Sigmoid colon (tissue), 7 donors: Measurements from ENCODE around the gene BTBD9. TPM values are rescaled to one million over a fixed set of nuclear protein-coding genes. Genes with fewer than 3 reads are reported as not detected.

Experiments used
- DNase-seq: peaks from one replicate; pipeline ENCODE4 v3.0.0-alpha.2; 2019
- H3K27ac ChIP-seq, 4 donors: fragments of 200-600 bp; sonication (generic); one replicate each; pipeline ENCODE4 v1.5.1; 2016 to 2019; ENCODE audit warnings: mild to moderate bottlenecking in 1 of 4
- H3K27me3 ChIP-seq, 3 donors: fragments of 200-600 bp; sonication (generic); one replicate each; pipeline ENCODE4 v1.5.1; 2019; ENCODE audit warnings: mild to moderate bottlenecking in 1 of 3
- H3K36me3 ChIP-seq, 4 donors: fragments of 200-600 bp; sonication (generic); one replicate each; pipeline ENCODE4 v1.5.1; 2016 to 2019
- H3K4me1 ChIP-seq, 4 donors: fragments of 200-600 bp; sonication (generic); one replicate each; pipeline ENCODE4 v1.5.1; 2017 to 2019
- H3K4me3 ChIP-seq, 4 donors: fragments of 200-600 bp; sonication (generic); one replicate each; pipeline ENCODE4 v1.5.1; 2017 to 2019; ENCODE audit warnings: mild to moderate bottlenecking in 2 of 4, moderate library complexity in 1 of 4
- H3K9me3 ChIP-seq, 4 donors: fragments of 200-600 bp in 3 of 4; sonication (generic) in 3 of 4; one replicate each; pipeline versions ENCODE4 v1.5.1 to v1.6.1; 2013 to 2019
- EP300 ChIP-seq, 4 donors: sonication (generic); formaldehyde crosslinking; IDR thresholded peaks; one replicate each; pipeline ENCODE4 v1.6.1; 2017; ENCODE audit warnings: antibody characterized with exemption in 4 of 4
- POLR2A ChIP-seq, 2 donors: fragments of 450-650 bp; IDR thresholded peaks; one replicate each; pipeline ENCODE4 v1.6.1; 2016; ENCODE audit warnings: antibody characterized with exemption in 2 of 2, mild to moderate bottlenecking in 2 of 2, moderate library complexity in 2 of 2
- POLR2AphosphoS5 ChIP-seq, 4 donors: sonication (generic); formaldehyde crosslinking; IDR thresholded peaks; one replicate each; pipeline ENCODE4 v1.6.1; 2017; ENCODE audit warnings: antibody characterized with exemption in 4 of 4
- WGBS, 2 donors: extraction: QIAGEN DNeasy Blood & Tissue Kit; methylation state at CpG; one replicate each; pipeline ENCODE4 v1.1.7; 2013; 5-methylcytosine and 5-hydroxymethylcytosine counted together
- intact Hi-C: fragments of 100-400 bp; cut with DNase I; formaldehyde crosslinking; loops from one replicate; pipeline ENCODE4 v1.15.1; 2023
- polyA plus RNA-seq, 3 donors: library from polyadenylated mRNA; stranded (reverse); fragments of 200-250 nt; gene quantifications; one replicate each; pipeline ENCODE4 v1.2.3, GENCODE V29; 2013
- total RNA-seq, 4 donors: library from RNA; depleted of rRNA; stranded (reverse); fragments of >200 nt; gene quantifications; one replicate each; pipeline ENCODE4 v1.1.0, GENCODE V29; 2016
- TF ChIP-seq, protein P1 (sequence below), 4 experiments: fragments of 450-650 bp in 3 of 4; fragments of 200-600 bp in 1 of 4; IDR thresholded peaks; one replicate each; pipeline ENCODE4 v1.5.1; 2016 to 2019; ENCODE audit warnings: antibody characterized with exemption in 4 of 4, mild to moderate bottlenecking in 3 of 4, moderate library complexity in 2 of 4
- donor health status: healthy with polysubstance abuse.
- donor health status: Bipolar disorder and iron deficiency.
- donor health status: healthy.

The BTBD9 gene
- total and polyA plus RNA-seq, 7 donors, result 3.6 to 20.8 (median 10.5) TPM

DNA sequence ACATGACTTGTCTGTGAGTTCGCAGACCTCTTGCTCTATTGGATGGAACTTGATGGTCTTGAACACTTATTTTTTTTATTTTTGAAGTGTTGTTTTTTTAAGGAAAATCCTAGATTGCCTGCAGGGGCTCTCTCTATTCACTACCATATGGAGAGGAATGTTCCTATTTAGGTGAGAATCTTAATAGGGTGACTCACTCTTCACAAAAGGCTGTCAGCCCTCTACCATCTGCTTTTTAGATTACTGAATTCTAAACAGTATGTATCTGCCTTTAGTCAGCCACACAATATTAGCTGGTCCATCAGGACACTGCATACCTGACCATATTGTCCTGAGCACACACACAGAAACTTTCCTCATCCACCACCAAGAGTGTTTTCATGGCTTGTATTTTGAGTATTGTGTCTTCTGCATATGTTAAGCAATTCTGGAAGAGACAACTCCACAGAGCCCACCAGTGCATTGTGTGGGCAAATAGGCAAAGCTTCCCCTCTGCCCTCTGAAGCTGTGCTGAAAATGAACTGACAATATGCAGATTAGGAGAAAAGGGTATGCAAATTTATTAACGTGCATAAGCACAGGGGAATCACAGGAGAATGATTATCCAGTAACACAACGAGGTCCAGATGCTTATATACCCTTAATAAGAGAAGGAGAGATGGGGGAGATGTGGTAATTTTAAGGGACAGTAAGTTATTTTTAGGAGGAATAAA lies 6.6 kb upstream of the BTBD9 start:
- H3K4me1 ChIP-seq, result peaks cover 0 to 3% (median 0%) of the 10 kb centered on the region in 4 donors
- DNase-seq, result no peak
- H3K9me3 ChIP-seq, result no peaks in the 10 kb centered on the region
- H3K36me3 ChIP-seq, result no peaks in the 10 kb centered on the region
- intact Hi-C loops, result no loop called here
- 86% methylated on average over 3 of the region's 3 CpGs for WGBS, 2 donors
- H3K4me3 ChIP-seq, result no peak overlapping the region
- TF ChIP-seq, protein P1, sequence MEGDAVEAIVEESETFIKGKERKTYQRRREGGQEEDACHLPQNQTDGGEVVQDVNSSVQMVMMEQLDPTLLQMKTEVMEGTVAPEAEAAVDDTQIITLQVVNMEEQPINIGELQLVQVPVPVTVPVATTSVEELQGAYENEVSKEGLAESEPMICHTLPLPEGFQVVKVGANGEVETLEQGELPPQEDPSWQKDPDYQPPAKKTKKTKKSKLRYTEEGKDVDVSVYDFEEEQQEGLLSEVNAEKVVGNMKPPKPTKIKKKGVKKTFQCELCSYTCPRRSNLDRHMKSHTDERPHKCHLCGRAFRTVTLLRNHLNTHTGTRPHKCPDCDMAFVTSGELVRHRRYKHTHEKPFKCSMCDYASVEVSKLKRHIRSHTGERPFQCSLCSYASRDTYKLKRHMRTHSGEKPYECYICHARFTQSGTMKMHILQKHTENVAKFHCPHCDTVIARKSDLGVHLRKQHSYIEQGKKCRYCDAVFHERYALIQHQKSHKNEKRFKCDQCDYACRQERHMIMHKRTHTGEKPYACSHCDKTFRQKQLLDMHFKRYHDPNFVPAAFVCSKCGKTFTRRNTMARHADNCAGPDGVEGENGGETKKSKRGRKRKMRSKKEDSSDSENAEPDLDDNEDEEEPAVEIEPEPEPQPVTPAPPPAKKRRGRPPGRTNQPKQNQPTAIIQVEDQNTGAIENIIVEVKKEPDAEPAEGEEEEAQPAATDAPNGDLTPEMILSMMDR (IDR thresholded peaks at IDR 0.05), result no peak
- TF ChIP-seq POLR2A (IDR thresholded peaks at IDR 0.05), result no peak
- TF ChIP-seq EP300 (IDR thresholded peaks at IDR 0.05), result no peak
- no peak for TF ChIP-seq POLR2AphosphoS5 (IDR thresholded peaks at IDR 0.05)
- H3K27me3 ChIP-seq, result no peaks in the 10 kb centered on the region
- no peak overlapping the region for H3K27ac ChIP-seq

DNA sequence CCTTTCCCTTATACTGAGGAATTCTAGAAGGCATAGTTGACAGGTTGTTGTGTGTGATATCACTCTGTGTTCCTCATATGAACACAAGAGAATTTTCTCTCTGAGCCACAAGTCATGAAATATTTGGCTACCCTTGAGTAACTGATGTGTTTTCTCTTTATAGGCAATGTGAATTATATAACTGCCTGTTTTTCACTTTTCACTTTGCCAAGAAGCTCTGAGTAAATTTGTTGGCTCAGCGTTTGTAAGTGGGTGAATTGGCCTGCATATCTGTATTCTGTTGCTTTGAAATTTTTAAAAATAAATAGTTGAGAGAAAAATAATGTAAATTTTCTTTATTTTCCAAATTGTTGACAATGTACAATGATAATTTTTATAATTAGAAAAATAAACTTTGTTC lies 5.2 kb upstream of the BTBD9 start:
- no peak for DNase-seq
- intact Hi-C loops, result loop anchor here (5.0 kb wide), 1 partner anchor 57 kb away; the partner anchor contains the start of gene GLO1
- no peaks in the 10 kb centered on the region for H3K36me3 ChIP-seq
- H3K27ac ChIP-seq, result no peak overlapping the region
- 67 to 80% methylated on average over 1 of the region's 1 CpG for WGBS, 2 donors
- no peaks in the 10 kb centered on the region for H3K9me3 ChIP-seq
- no peak overlapping the region for H3K4me3 ChIP-seq
- TF ChIP-seq, protein P1 (IDR thresholded peaks at IDR 0.05), result no peak
- TF ChIP-seq EP300 (IDR thresholded peaks at IDR 0.05) (no peak), POLR2A (IDR thresholded peaks at IDR 0.05) (no peak), POLR2AphosphoS5 (IDR thresholded peaks at IDR 0.05) (no peak)
- H3K27me3 ChIP-seq, result no peaks in the 10 kb centered on the region
- peaks cover 0 to 13% (median 9%) of the 10 kb centered on the region in 4 donors for H3K4me1 ChIP-seq

DNA sequence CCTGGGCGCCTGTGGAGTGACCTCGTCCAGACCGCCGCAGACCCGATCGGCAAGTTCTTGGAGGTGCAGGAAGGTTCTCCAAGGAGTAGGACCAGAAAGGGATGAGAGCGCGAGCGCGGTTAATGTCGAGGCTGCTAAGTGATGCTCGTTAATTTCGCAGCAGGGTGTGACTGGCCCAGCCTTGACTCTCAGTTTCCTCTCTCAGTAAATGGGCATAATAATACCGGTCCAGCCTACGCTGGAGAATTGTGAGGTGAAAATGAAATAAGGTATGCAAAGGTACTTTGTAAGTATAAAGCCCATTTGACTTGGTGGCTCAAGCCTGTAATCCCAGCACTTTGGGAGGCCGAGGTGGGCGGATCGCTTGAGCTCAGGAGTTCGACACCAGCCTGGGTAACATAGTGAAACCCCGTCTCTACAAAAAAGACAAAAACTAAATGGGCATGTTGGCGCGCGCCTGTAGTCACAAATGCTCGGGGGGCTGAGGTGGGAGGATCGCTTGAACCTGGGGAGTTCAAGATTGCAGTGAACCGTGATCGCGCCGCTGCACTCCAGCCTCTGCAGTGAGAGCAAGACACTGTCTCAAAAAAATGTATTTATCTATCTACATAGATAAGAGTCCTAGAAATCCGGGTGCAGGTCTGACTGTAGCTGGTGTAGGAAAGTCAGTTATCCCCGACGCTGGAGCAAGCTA lies 634 bp upstream of the BTBD9 start:
- peak in 3 of 4 donors; percentile 11 to 69 (median 35) for TF ChIP-seq POLR2AphosphoS5 (IDR thresholded peaks at IDR 0.05)
- TF ChIP-seq, protein P1 (IDR thresholded peaks at IDR 0.05), result no peak
- Histone ChIP-seq H3K4me3 (peak overlapping the region; percentile 80 to 92 (median 84)), H3K36me3 (no peaks in the 10 kb centered on the region), H3K27me3 (no peaks in the 10 kb centered on the region), H3K27ac (peak overlapping the region; percentile 92 to 94 (median 94)), H3K4me1 (peaks cover 0 to 22% (median 11%) of the 10 kb centered on the region in 4 donors), H3K9me3 (no peaks in the 10 kb centered on the region)
- 15 to 16% methylated on average over 32 of the region's 32 CpGs for WGBS, 2 donors
- peak; percentile 62 for DNase-seq
- intact Hi-C loops, result loop anchor here (5.0 kb wide), 1 partner anchor 62 kb away; the partner anchor contains the start of gene GLO1

DNA sequence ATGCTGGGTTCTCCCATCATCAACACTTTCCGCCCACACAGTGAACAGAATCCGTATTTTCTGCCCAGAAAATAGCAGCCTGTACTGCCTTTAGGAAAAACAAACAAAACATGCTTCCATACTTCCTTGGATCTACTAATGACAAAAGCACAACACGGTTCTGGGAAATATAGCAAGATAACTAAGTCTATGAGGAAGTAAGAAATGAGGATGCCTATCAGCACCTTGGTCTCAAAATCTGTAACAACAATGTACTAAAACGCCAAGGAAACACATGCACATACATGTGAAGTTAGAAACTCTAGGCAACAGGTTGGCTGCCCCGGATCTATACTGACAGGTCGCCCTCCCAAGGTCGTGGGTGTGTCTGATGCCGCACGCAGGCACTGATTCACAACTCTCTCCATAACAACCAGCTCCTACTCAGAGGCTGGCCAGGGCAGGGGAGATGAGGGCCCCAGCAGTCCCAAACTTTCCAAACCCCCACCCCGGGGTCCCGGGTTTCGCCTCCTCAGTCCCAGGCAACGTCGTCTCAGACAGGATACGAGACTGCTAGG lies 710 bp downstream of the BTBD9 start:
- peak overlapping the region; percentile 92 to 94 (median 94) for H3K27ac ChIP-seq
- H3K36me3 ChIP-seq, result no peaks in the 10 kb centered on the region
- intact Hi-C loops, result loop anchor here (5.0 kb wide), 1 partner anchor 822 kb away; the partner anchor contains the start of gene ZFAND3
- H3K4me1 ChIP-seq, result peaks cover 0 to 31% (median 16%) of the 10 kb centered on the region in 4 donors
- no peak for DNase-seq
- TF ChIP-seq POLR2AphosphoS5 (IDR thresholded peaks at IDR 0.05) (no peak), EP300 (IDR thresholded peaks at IDR 0.05) (no peak), POLR2A (IDR thresholded peaks at IDR 0.05) (no peak)
- TF ChIP-seq, protein P1 (IDR thresholded peaks at IDR 0.05), result no peak
- 4 to 5% methylated on average over 15 of the region's 15 CpGs for WGBS, 2 donors
- no peaks in the 10 kb centered on the region for H3K9me3 ChIP-seq
- H3K4me3 ChIP-seq, result peak overlapping the region; percentile 80 to 92 (median 84)
- no peaks in the 10 kb centered on the region for H3K27me3 ChIP-seq
